DND-41 (cell line): Measurements from ENCODE around the gene MIXL1.

Experiments used
- CTCF ChIP-seq: IDR thresholded peaks from 2 replicates; pipeline ENCODE4 v1.5.1; 2012; ENCODE audit warnings: borderline replicate concordance, low read length, moderate library complexity, mild to moderate bottlenecking; ENCODE audit not compliant: poor library complexity, severe bottlenecking; ENCODE audit errors: extremely low read depth
- EZH2 ChIP-seq: IDR thresholded peaks from 3 replicates; pipeline ENCODE4 v1.6.1; 2012; ENCODE audit warnings: borderline replicate concordance, low read depth, mild to moderate bottlenecking, moderate library complexity, low read length, inconsistent platforms; ENCODE audit not compliant: severe bottlenecking

GRCh38 chr1:226195144-226195543, 28.3 kb upstream of the MIXL1 start:
- TF ChIP-seq CTCF: no peak
- no peak for TF ChIP-seq EZH2
